ENCODE measurements around the gene RPL19.

DNA sequence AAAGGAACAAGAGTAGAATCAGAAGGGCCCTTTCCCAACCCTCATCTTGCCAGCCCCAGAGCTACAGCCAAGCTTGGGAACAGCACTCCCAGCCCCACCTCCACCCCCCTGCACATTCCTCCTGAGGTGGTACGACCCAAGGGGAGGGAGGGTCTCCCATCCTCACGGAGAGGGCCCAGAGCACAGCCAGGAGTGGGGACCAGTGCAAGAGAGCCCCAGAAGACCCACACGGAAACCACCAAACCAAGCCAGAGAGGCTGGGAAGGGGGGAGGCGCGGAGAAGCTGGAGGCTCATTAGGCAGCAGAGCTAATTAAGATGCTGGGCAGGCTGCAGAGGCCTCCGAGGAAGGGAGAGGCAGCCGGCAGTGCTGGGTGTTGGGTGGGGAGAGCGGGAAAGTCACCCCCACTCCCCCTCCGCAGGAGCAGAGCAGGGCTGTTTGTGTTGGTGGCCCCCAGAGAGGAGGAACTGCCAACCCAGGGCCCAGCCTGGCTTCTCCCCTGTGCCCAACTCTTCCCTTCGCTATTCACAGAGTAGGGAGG lies 5.0 kb upstream of the RPL19 start:
- TF ChIP-seq, protein P1, sequence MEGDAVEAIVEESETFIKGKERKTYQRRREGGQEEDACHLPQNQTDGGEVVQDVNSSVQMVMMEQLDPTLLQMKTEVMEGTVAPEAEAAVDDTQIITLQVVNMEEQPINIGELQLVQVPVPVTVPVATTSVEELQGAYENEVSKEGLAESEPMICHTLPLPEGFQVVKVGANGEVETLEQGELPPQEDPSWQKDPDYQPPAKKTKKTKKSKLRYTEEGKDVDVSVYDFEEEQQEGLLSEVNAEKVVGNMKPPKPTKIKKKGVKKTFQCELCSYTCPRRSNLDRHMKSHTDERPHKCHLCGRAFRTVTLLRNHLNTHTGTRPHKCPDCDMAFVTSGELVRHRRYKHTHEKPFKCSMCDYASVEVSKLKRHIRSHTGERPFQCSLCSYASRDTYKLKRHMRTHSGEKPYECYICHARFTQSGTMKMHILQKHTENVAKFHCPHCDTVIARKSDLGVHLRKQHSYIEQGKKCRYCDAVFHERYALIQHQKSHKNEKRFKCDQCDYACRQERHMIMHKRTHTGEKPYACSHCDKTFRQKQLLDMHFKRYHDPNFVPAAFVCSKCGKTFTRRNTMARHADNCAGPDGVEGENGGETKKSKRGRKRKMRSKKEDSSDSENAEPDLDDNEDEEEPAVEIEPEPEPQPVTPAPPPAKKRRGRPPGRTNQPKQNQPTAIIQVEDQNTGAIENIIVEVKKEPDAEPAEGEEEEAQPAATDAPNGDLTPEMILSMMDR (IDR thresholded peaks at IDR 0.05), result no peak
- no peak for TF ChIP-seq POLR2A (IDR thresholded peaks at IDR 0.05)
